Naive thymus-derived CD4-positive, alpha-beta T cell (primary cell): Measurements from ENCODE around the gene SHROOM2. TPM values are rescaled to one million over a fixed set of nuclear protein-coding genes. Genes with fewer than 3 reads are reported as not detected.

Experiments used
- ATAC-seq: fragments of 150-1000 bp; cut with Tn5 transposase; 2 replicates; pipeline ENCODE4 v1.10.0; 2021; ENCODE audit warnings: mild to moderate bottlenecking, moderate library complexity
- CTCF ChIA-PET: fragments of 350-600 bp; sonication (Branson Sonifier 250); formaldehyde crosslinking; loops from one replicate; lab custom pipeline; 2021; ENCODE audit warnings: antibody characterized with exemption; lab: Charles Lee
- POLR2A ChIA-PET: fragments of 350-600 bp; sonication (Branson Sonifier 250); formaldehyde crosslinking; loops from one replicate; lab custom pipeline; 2021; ENCODE audit warnings: antibody characterized with exemption, inconsistent platforms; lab: Charles Lee
- DNase-seq, 9 donors: peaks; one replicate each; pipeline versions ENCODE4 v3.0.0 to v3.0.0-alpha.2; 2020 to 2022; ENCODE audit warnings: mixed read lengths in 1 of 9
- H3K27ac ChIP-seq: one replicate; pipeline ENCODE4 v1.7.0; 2013; ENCODE audit warnings: mild to moderate bottlenecking, low read depth, low read length, moderate library complexity
- H3K27me3 ChIP-seq, 2 donors: one replicate each; pipeline ENCODE4 v1.7.0; 2013; ENCODE audit warnings: low read length in 2 of 2, mild to moderate bottlenecking in 2 of 2, moderate library complexity in 2 of 2; ENCODE audit not compliant: control insufficient read depth in 2 of 2, insufficient read depth in 2 of 2
- H3K36me3 ChIP-seq, 3 experiments: 1 replicate in 2 of 3; 2 replicates in 1 of 3; pipeline ENCODE4 v1.7.0; 2013; ENCODE audit warnings: low read length in 3 of 3, mild to moderate bottlenecking in 3 of 3, moderate library complexity in 1 of 3; ENCODE audit not compliant: insufficient read depth in 3 of 3, control insufficient read depth in 2 of 3
- H3K4me1 ChIP-seq, 2 donors: one replicate each; pipeline ENCODE4 v1.7.0; 2013; ENCODE audit warnings: low read length in 2 of 2, mild to moderate bottlenecking in 2 of 2, moderate library complexity in 1 of 2; ENCODE audit not compliant: control insufficient read depth in 2 of 2, insufficient read depth in 2 of 2
- H3K4me3 ChIP-seq: 2 replicates; pipeline ENCODE4 v1.7.0; 2013; ENCODE audit warnings: mild to moderate bottlenecking, low read length
- H3K9me3 ChIP-seq, 3 experiments: 1 replicate in 2 of 3; 2 replicates in 1 of 3; pipeline ENCODE4 v1.7.0; 2013; ENCODE audit warnings: low read length in 3 of 3; ENCODE audit not compliant: control insufficient read depth in 2 of 3
- H3K27ac Mint-ChIP-seq, 9 donors: one replicate each; pipeline ENCODE4 v1.8.0; 2020 to 2022; ENCODE audit warnings: mixed read lengths in 9 of 9, mild to moderate bottlenecking in 8 of 9, moderate library complexity in 5 of 9, inconsistent platforms in 2 of 9
- H3K27me3 Mint-ChIP-seq, 5 donors: one replicate each; pipeline ENCODE4 v1.8.0; 2021 to 2022; ENCODE audit warnings: mixed read lengths in 5 of 5, mild to moderate bottlenecking in 1 of 5
- H3K36me3 Mint-ChIP-seq, 5 donors: one replicate each; pipeline ENCODE4 v1.8.0; 2020 to 2022; ENCODE audit warnings: mixed read lengths in 5 of 5, mild to moderate bottlenecking in 3 of 5, inconsistent platforms in 1 of 5
- H3K4me1 Mint-ChIP-seq, 7 donors: one replicate each; pipeline ENCODE4 v1.8.0; 2020 to 2022; ENCODE audit warnings: mixed read lengths in 7 of 7, mild to moderate bottlenecking in 3 of 7, inconsistent platforms in 1 of 7
- H3K4me3 Mint-ChIP-seq, 10 donors: one replicate each; pipeline ENCODE4 v1.8.0; 2020 to 2022; ENCODE audit warnings: mild to moderate bottlenecking in 10 of 10, mixed read lengths in 10 of 10, moderate library complexity in 6 of 10, inconsistent platforms in 2 of 10
- H3K9me3 Mint-ChIP-seq, 11 donors: one replicate each; pipeline ENCODE4 v1.8.0; 2020 to 2022; ENCODE audit warnings: mixed read lengths in 11 of 11, mild to moderate bottlenecking in 4 of 11, inconsistent platforms in 1 of 11, moderate library complexity in 1 of 11
- intact Hi-C, 2 donors: fragments of 100-400 bp; cut with micrococcal nuclease; formaldehyde crosslinking; loops; one replicate each; pipeline ENCODE4 v1.15.1; 2023
- polyA plus RNA-seq, 2 donors: library from polyadenylated mRNA; unstranded; fragments of 300-500 nt; fragmentation: Illumina TruSeq; gene quantifications; one replicate each; pipeline ENCODE4 v1.2.3, GENCODE V29; 2021
- total RNA-seq, 6 experiments: library from RNA in 5 of 6; stranded (reverse) in 5 of 6; gene quantifications; 1 replicate in 5 of 6; 2 replicates in 1 of 6; pipeline ENCODE4 v1.2.3 and lab custom pipeline; 2021 to 2026

Gene SHROOM2
- total and polyA plus RNA-seq, 7 experiments from 2014 or later = not detected

DNA sequence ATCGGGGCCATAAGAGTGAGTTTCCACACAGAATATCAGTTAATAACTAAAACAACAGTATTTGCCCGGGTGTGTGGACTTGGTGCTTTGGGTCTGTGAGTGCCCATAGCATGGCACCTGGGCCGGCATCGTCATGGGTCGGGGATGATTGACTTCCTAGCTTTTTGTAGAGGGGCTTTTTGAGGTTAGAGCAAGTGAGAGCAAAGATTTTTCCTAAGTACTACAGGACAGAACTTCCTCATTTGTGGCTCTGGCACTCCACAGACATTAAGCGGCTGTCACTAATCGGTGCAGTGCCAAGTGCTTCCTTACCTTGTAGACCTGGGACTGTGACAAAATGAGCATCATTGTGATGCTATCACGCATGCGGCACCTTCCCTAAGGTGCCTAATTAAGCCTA is 81.0 kb downstream of the SHROOM2 start:
- Mint-ChIP-seq H3K9me3 (peaks cover 0 to 5% (median 0%) of the 10 kb centered on the region in 11 donors), H3K4me1 (no peaks in the 10 kb centered on the region), H3K27me3 (peaks cover 13 to 26% (median 17%) of the 10 kb centered on the region in 5 donors), H3K4me3 (no peak overlapping the region), H3K27ac (no peak overlapping the region), H3K36me3 (no peaks in the 10 kb centered on the region)
- no peak overlapping the region for H3K4me3 ChIP-seq
- CTCF ChIA-PET = no interaction called here
- POLR2A ChIA-PET = no interaction called here
- no peak for ATAC-seq
- no peaks in the 10 kb centered on the region for H3K9me3 ChIP-seq
- H3K27ac ChIP-seq = no peak overlapping the region
- H3K4me1 ChIP-seq = no peaks in the 10 kb centered on the region
- DNase-seq = no peak
- no peaks in the 10 kb centered on the region for H3K27me3 ChIP-seq
- no peaks in the 10 kb centered on the region for H3K36me3 ChIP-seq
- intact Hi-C loops = no loop called here

GRCh38 chrX:9867753-9868152 is 81.5 kb downstream of the SHROOM2 start:
- H3K27me3 Mint-ChIP-seq = peaks cover 13 to 26% (median 17%) of the 10 kb centered on the region in 5 donors

GRCh38 chrX:9871701-9872268 is 85.6 kb downstream of the SHROOM2 start:
- no peak overlapping the region for H3K27ac Mint-ChIP-seq
- H3K27me3 Mint-ChIP-seq = peaks cover 6 to 27% (median 8%) of the 10 kb centered on the region in 5 donors
- no peaks in the 10 kb centered on the region for H3K9me3 ChIP-seq
- CTCF ChIA-PET = interaction anchor here (2.0 kb wide), 1 partner anchor 15 kb away, joined by 5 read pairs; no protein-coding TSS in a partner anchor
- DNase-seq = no peak
- H3K27me3 ChIP-seq = no peaks in the 10 kb centered on the region
- peaks cover 2 to 29% (median 22%) of the 10 kb centered on the region in 7 donors for H3K4me1 Mint-ChIP-seq
- peaks cover 0 to 4% of the 10 kb centered on the region in 2 donors for H3K4me1 ChIP-seq
- no peaks in the 10 kb centered on the region for H3K36me3 ChIP-seq
- no peaks in the 10 kb centered on the region for H3K36me3 Mint-ChIP-seq
- intact Hi-C loops = loop anchor here in 1 of 2 donors (5.0 kb wide), 1 partner anchor 246 kb away; no protein-coding TSS in a partner anchor
- no peak overlapping the region for H3K4me3 ChIP-seq
- peaks cover 0 to 3% (median 0%) of the 10 kb centered on the region in 11 donors for H3K9me3 Mint-ChIP-seq
- H3K4me3 Mint-ChIP-seq = no peak overlapping the region
- H3K27ac ChIP-seq = no peak overlapping the region
- no peak for ATAC-seq
- POLR2A ChIA-PET = no interaction called here

More at GRCh38 chrX:9867753-9868152, 81.5 kb downstream of the SHROOM2 start:
- no peaks in the 10 kb centered on the region for H3K4me1 ChIP-seq
- H3K36me3 ChIP-seq = no peaks in the 10 kb centered on the region
- no peak overlapping the region for H3K4me3 ChIP-seq
- no peaks in the 10 kb centered on the region for H3K9me3 ChIP-seq
- DNase-seq = no peak
- no peaks in the 10 kb centered on the region for H3K27me3 ChIP-seq
- Mint-ChIP-seq H3K9me3 (peaks cover 0 to 5% (median 0%) of the 10 kb centered on the region in 11 donors), H3K4me1 (no peaks in the 10 kb centered on the region), H3K27ac (no peak overlapping the region), H3K4me3 (no peak overlapping the region), H3K36me3 (no peaks in the 10 kb centered on the region)
- ChIA-PET CTCF (interaction anchor here (0.7 kb wide), 1 partner anchor 43 kb away, joined by 3 read pairs; no protein-coding TSS in a partner anchor), POLR2A (no interaction called here)
- H3K27ac ChIP-seq = no peak overlapping the region
- ATAC-seq = no peak
- intact Hi-C loops = no loop called here

- Histone ChIP-seq H3K27ac (no peak overlapping the region), H3K4me1 (peaks cover 0 to 4% of the 10 kb centered on the region in 2 donors), H3K36me3 (no peaks in the 10 kb centered on the region), H3K9me3 (no peaks in the 10 kb centered on the region), H3K4me3 (no peak overlapping the region), H3K27me3 (no peaks in the 10 kb centered on the region)
- intact Hi-C loops = loop anchor here in 1 of 2 donors (5.0 kb wide), 1 partner anchor 244 kb away; no protein-coding TSS in a partner anchor
- DNase-seq (no peak), ATAC-seq (no peak)
- Mint-ChIP-seq H3K36me3 (no peaks in the 10 kb centered on the region), H3K4me3 (no peak overlapping the region), H3K27ac (no peak overlapping the region), H3K9me3 (peaks cover 0 to 3% (median 0%) of the 10 kb centered on the region in 11 donors), H3K27me3 (peaks cover 0 to 21% (median 0%) of the 10 kb centered on the region in 5 donors), H3K4me1 (peaks cover 2 to 33% (median 26%) of the 10 kb centered on the region in 7 donors)
- POLR2A ChIA-PET = no interaction called here
- CTCF ChIA-PET = interaction anchor here (2.0 kb wide), 1 partner anchor 13 kb away, joined by 5 read pairs; no protein-coding TSS in a partner anchor
Measured at GRCh38 chrX:9873360-9873759, 87.1 kb downstream of the SHROOM2 start.

DNA sequence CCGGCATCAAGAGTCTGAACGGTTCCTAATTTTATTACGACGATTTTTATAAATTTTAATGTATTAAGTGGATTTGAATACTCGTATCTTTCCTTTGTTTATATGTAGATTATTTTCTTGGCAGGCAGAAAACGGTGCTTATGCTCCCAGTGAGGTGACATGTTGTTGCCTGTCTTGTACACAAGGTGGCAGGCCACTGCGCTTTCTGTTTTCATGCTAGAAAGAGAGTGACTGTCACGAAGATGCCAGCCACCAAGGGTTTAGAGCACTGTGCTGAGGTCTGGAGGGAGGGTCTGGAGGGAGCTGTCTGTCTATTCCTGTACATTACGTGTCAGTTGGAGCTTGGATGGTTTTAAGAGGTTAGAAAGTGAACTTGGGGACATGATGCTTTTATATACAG is 87.7 kb downstream of the SHROOM2 start:
- ATAC-seq (peak; percentile 69), DNase-seq (peak in 8 of 9 donors; percentile 17 to 58 (median 30))
- CTCF ChIA-PET = interaction anchor here (1.0 kb wide), 1 partner anchor 29 kb away, joined by 3 read pairs; no protein-coding TSS in a partner anchor
- Mint-ChIP-seq H3K4me3 (peak overlapping the region in 7 of 10 donors; percentile 2 to 70 (median 31)), H3K27ac (peak overlapping the region in 4 of 9 donors; percentile 13 to 74 (median 51)), H3K27me3 (peaks cover 0 to 21% (median 0%) of the 10 kb centered on the region in 5 donors), H3K9me3 (peaks cover 0 to 3% (median 0%) of the 10 kb centered on the region in 11 donors), H3K4me1 (peaks cover 2 to 33% (median 26%) of the 10 kb centered on the region in 7 donors), H3K36me3 (no peaks in the 10 kb centered on the region)
- Histone ChIP-seq H3K36me3 (no peaks in the 10 kb centered on the region), H3K27me3 (no peaks in the 10 kb centered on the region), H3K9me3 (no peaks in the 10 kb centered on the region), H3K27ac (no peak overlapping the region), H3K4me1 (peaks cover 0 to 4% of the 10 kb centered on the region in 2 donors), H3K4me3 (no peak overlapping the region)
- intact Hi-C loops = loop anchor here (1.0 to 5.0 kb wide), 3 partner anchors 121 to 245 kb away; no protein-coding TSS in a partner anchor
- POLR2A ChIA-PET = no interaction called here

DNA sequence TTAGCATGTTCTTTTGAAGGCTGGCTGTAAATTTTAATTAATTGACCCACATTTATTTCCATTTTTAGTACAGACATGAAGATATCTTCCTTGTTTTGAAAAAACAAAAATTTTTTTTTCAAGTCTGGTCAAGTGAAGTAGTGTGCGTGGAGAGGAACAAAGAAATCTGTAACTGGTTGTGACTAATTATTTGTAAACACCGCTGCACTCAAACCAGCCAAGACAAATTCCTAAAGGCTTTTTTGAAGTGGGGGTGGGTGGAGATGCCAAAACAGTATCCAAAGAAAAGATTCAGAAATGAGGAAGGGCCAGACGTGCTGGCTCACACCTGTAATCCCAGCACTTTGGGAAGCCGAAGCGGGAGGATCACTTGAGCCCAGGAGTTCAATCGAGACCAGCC is 88.3 kb downstream of the SHROOM2 start:
- CTCF ChIA-PET = interaction anchor here (1.0 kb wide), 1 partner anchor 28 kb away, joined by 3 read pairs; no protein-coding TSS in a partner anchor
- no peak for DNase-seq
- H3K36me3 Mint-ChIP-seq = no peaks in the 10 kb centered on the region
- no peak for ATAC-seq
- Histone ChIP-seq H3K36me3 (no peaks in the 10 kb centered on the region), H3K9me3 (no peaks in the 10 kb centered on the region), H3K27me3 (no peaks in the 10 kb centered on the region), H3K27ac (no peak overlapping the region), H3K4me3 (no peak overlapping the region), H3K4me1 (peaks cover 0 to 4% of the 10 kb centered on the region in 2 donors)
- intact Hi-C loops = loop anchor here (1.0 to 5.0 kb wide), 3 partner anchors 121 to 245 kb away; no protein-coding TSS in a partner anchor
- no peak overlapping the region for H3K4me3 Mint-ChIP-seq
- peaks cover 0 to 21% (median 0%) of the 10 kb centered on the region in 5 donors for H3K27me3 Mint-ChIP-seq
- peaks cover 0 to 3% (median 0%) of the 10 kb centered on the region in 11 donors for H3K9me3 Mint-ChIP-seq
- POLR2A ChIA-PET = no interaction called here
- H3K4me1 Mint-ChIP-seq = peaks cover 2 to 33% (median 26%) of the 10 kb centered on the region in 7 donors
- no peak overlapping the region for H3K27ac Mint-ChIP-seq
